Fibroblast of upper back skin (primary cell): ENCODE results near the gene RAB15.

Experiments
- DNase-seq: peaks from one replicate; pipeline ENCODE4 v3.0.0-alpha.2; 2013

Gene RAB15

GRCh38 chr14:64953661-64954060 is 18.5 kb downstream of the RAB15 start:
- no peak for DNase-seq

- no peak for DNase-seq
Measured at GRCh38 chr14:64953310-64953654, 18.9 kb downstream of the RAB15 start.

GRCh38 chr14:64952598-64953309 is 19.4 kb downstream of the RAB15 start:
- no peak for DNase-seq

GRCh38 chr14:64951724-64952123 is 20.4 kb downstream of the RAB15 start:
- no peak for DNase-seq

- no peak for DNase-seq
Measured at GRCh38 chr14:64951291-64951690, 20.8 kb downstream of the RAB15 start.

- DNase-seq: no peak
Measured at GRCh38 chr14:64950889-64951288, 21.2 kb downstream of the RAB15 start.

- no peak for DNase-seq
Measured at GRCh38 chr14:64948612-64949210, 23.4 kb downstream of the RAB15 start.

GRCh38 chr14:64947710-64948611 is 24.2 kb downstream of the RAB15 start:
- DNase-seq: no peak

GRCh38 chr14:64946310-64947045 is 25.7 kb downstream of the RAB15 start:
- no peak for DNase-seq

- no peak for DNase-seq
Measured at GRCh38 chr14:64945431-64946178, 26.5 kb downstream of the RAB15 start.

- no peak for DNase-seq
Measured at GRCh38 chr14:64944861-64945260, 27.3 kb downstream of the RAB15 start.

GRCh38 chr14:64944041-64944440 is 28.1 kb downstream of the RAB15 start:
- DNase-seq: no peak

GRCh38 chr14:64943556-64943955 is 28.6 kb downstream of the RAB15 start:
- no peak for DNase-seq

- no peak for DNase-seq
Measured at GRCh38 chr14:64942531-64943111, 29.5 kb downstream of the RAB15 start, which contains the start of gene GPX2. Gene GPX2 (minus strand): TSS chr14:64942745. CDS start chr14:64942726, 19 bp downstream.

GRCh38 chr14:64940336-64940910 is 31.7 kb downstream of the RAB15 start:
- DNase-seq: no peak

GRCh38 chr14:64939817-64940190 is 32.3 kb downstream of the RAB15 start:
- DNase-seq: no peak

GRCh38 chr14:64938972-64939816 is 32.9 kb downstream of the RAB15 start:
- no peak for DNase-seq

- no peak for DNase-seq
Measured at GRCh38 chr14:64937821-64938193, 34.3 kb downstream of the RAB15 start.

- peak; percentile 10 for DNase-seq
Measured at GRCh38 chr14:64937171-64937820, 34.8 kb downstream of the RAB15 start.

GRCh38 chr14:64935508-64935907 is 36.6 kb downstream of the RAB15 start:
- DNase-seq: no peak
